IPS-18a (cell line): ENCODE data around the gene TTK.
A peak's percentile ranks its signal among the peaks of the same experiment; 100 is the strongest.

Experiments
- H3K27ac ChIP-seq: one replicate; pipeline ENCODE4 v1.5.1; 2013; ENCODE audit warnings: low read length
- H3K27me3 ChIP-seq: one replicate; pipeline ENCODE4 v1.6.1; 2013; ENCODE audit warnings: mild to moderate bottlenecking, low read length; ENCODE audit not compliant: control insufficient read depth, insufficient read depth
- H3K36me3 ChIP-seq: one replicate; pipeline ENCODE4 v1.6.1; 2013; ENCODE audit warnings: low read depth, low read length; ENCODE audit not compliant: control insufficient read depth
- H3K4me1 ChIP-seq: one replicate; pipeline ENCODE4 v1.6.1; 2013; ENCODE audit warnings: low read depth, low read length; ENCODE audit not compliant: control insufficient read depth
- H3K4me3 ChIP-seq: one replicate; pipeline ENCODE4 v1.5.1; 2013; ENCODE audit warnings: low read length
- H3K9ac ChIP-seq: one replicate; pipeline ENCODE4 v1.6.1; 2013; ENCODE audit warnings: mild to moderate bottlenecking, low read length, moderate library complexity
- H3K9me3 ChIP-seq: one replicate; pipeline ENCODE4 v1.6.1; 2013; ENCODE audit warnings: low read depth, low read length; ENCODE audit not compliant: control insufficient read depth

Gene TTK

DNA sequence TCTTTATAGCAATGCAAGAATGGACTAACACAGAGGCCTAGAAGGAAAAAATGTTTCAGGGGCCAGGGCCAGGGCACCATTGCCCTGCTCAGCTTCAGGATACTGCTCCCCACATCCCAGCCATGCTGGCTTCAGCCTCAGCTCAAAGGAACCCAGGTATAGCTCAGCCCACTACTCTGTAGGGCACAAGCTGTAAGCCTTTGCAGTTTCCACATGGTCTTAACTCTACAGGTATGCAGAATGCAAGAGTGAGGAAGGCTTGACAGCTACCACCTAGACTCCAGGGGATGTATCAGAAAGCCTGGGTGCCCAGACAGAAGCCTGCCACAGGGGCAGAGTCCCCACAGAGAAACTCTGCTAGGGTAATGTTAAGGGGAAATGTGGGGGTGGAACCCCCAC, 10.5 kb upstream of the TTK start:
- H3K27me3 ChIP-seq: no peaks in the 10 kb centered on the region
- H3K36me3 ChIP-seq: no peaks in the 10 kb centered on the region
- peaks cover 10% of the 10 kb centered on the region for H3K4me1 ChIP-seq
- H3K4me3 ChIP-seq: no peak overlapping the region
- H3K9me3 ChIP-seq: peaks cover 3% of the 10 kb centered on the region
- no peak overlapping the region for H3K27ac ChIP-seq
- H3K9ac ChIP-seq: no peak overlapping the region

DNA sequence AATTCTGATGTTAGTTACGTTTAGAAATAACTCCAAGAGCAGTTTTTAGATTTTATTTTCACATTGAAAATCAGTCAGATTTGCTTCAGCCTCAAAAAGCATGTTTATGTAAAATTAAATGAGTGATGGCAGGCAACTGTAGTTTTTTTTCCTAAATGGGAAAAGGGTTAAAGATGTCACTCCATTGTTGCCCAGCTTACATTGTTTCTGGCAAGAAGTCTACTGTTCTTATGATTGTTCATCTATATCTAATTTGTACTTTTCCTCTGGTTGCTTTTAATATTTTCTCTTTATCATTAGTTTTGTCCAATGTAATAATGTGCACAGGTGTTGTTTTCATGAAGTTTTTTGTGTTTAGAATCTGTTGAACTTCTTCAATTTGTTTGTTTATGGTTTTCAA, 6.7 kb upstream of the TTK start:
- peaks cover 3% of the 10 kb centered on the region for H3K9me3 ChIP-seq
- peaks cover 9% of the 10 kb centered on the region for H3K4me1 ChIP-seq
- H3K4me3 ChIP-seq: no peak overlapping the region
- no peak overlapping the region for H3K9ac ChIP-seq
- H3K27me3 ChIP-seq: no peaks in the 10 kb centered on the region
- no peak overlapping the region for H3K27ac ChIP-seq
- no peaks in the 10 kb centered on the region for H3K36me3 ChIP-seq

DNA sequence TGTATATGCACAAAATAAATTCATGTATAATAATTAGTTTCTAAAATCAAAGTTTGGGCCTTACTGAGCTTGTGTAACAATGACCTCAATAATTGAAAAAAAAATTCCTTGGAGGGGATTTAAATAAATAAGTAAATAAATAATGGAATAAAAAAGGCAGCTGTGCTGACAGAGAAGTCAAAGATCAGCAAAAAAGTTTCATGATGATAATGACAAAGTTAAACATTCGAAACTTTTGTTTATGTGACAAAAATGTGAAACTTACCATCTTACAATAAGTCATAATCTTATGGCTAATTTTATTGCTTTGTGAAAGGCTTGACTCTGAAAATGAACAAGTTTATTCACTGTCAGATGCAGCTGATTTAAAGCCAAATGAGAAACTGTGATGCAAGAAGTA, 3.1 kb upstream of the TTK start:
- H3K4me1 ChIP-seq: peaks cover 5% of the 10 kb centered on the region
- no peaks in the 10 kb centered on the region for H3K27me3 ChIP-seq
- no peak overlapping the region for H3K27ac ChIP-seq
- H3K36me3 ChIP-seq: peaks cover 3% of the 10 kb centered on the region
- H3K4me3 ChIP-seq: no peak overlapping the region
- peaks cover 3% of the 10 kb centered on the region for H3K9me3 ChIP-seq
- no peak overlapping the region for H3K9ac ChIP-seq

DNA sequence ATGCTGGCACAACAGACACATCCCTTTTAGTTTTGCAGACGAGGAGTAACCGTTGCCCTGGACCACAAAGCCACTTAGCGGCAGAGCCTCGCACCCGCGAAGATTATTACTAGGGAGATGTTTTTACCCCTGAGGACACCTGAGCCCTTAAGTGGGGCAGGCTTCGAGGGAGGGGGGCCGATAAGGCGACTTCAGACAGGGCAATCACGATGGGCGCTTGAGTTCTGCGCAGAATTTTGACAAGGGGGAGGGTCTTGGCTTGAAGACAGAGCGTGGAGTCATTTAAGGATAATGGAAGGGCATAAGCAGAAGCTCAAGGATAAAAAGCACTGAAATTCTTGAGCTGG, 650 bp upstream of the TTK start:
- peaks cover 18% of the 10 kb centered on the region for H3K36me3 ChIP-seq
- peaks cover 5% of the 10 kb centered on the region for H3K4me1 ChIP-seq
- no peak overlapping the region for H3K27ac ChIP-seq
- H3K27me3 ChIP-seq: no peaks in the 10 kb centered on the region
- peak overlapping the region; percentile 86 for H3K4me3 ChIP-seq
- no peaks in the 10 kb centered on the region for H3K9me3 ChIP-seq
- H3K9ac ChIP-seq: peak overlapping the region; percentile 78

DNA sequence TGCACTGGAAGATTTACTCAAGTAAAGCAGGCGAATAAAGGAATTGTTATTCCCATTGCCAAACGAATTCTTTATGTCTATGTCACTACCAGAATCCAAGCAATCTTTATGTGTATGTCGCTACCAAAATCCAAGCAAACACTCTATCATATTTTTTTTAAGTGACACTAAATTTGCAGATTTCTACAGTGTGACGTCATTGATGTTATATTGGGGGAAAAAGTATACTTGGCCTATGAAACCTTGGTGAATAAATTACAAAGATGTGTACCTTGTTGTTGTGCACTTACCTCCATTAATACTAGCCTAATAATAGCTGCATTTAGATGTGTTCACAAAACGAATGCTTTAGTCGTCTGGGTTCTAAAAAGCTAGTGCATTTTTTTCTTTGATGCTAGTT, 957 bp downstream of the TTK start:
- Histone ChIP-seq H3K4me1 (peaks cover 5% of the 10 kb centered on the region), H3K9ac (peak overlapping the region; percentile 78), H3K36me3 (peaks cover 32% of the 10 kb centered on the region), H3K9me3 (no peaks in the 10 kb centered on the region), H3K27ac (no peak overlapping the region), H3K4me3 (peak overlapping the region; percentile 86), H3K27me3 (no peaks in the 10 kb centered on the region)

DNA sequence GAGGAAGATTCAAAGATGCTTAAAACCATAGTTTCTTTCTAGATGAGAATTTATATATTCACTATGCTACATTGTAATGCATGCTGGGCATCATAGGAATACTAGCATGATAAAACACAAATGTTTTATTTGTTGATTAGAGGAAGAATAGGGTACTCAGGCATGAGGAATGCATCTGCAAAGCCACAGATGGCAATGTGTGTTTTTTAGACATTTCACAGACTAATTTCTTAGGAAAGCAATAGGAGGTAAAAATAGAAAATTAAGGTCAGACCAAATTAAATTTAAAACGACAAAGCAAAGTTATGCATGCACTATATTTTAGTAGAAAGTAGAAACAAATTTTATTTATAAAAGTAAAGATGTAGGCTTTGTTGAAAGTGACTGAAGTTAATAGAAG, 2.1 kb downstream of the TTK start:
- Histone ChIP-seq H3K27me3 (no peaks in the 10 kb centered on the region), H3K36me3 (peaks cover 44% of the 10 kb centered on the region), H3K4me3 (no peak overlapping the region), H3K9ac (no peak overlapping the region), H3K27ac (no peak overlapping the region), H3K4me1 (peaks cover 5% of the 10 kb centered on the region), H3K9me3 (no peaks in the 10 kb centered on the region)

DNA sequence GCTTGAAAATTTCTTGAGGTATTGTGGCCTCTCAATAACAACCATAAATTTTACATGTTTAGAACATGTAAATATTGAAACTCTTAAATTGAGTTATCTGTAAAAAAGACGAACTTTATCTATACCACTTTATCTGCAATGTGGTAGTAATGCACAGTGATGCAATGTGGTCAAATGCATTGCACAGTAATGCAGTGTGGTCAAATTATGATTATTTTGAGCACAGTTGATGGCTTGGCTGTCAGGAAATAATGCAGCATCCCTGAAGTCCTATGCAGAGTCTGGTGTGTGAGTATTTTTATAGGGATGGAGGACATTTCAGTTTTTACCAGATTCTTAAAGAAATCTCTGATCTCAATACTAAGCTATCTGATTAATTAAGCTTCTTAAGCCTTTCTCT, 5.1 kb downstream of the TTK start:
- H3K27me3 ChIP-seq: no peaks in the 10 kb centered on the region
- H3K9ac ChIP-seq: no peak overlapping the region
- no peaks in the 10 kb centered on the region for H3K9me3 ChIP-seq
- no peak overlapping the region for H3K4me3 ChIP-seq
- no peaks in the 10 kb centered on the region for H3K4me1 ChIP-seq
- no peak overlapping the region for H3K27ac ChIP-seq
- peaks cover 71% of the 10 kb centered on the region for H3K36me3 ChIP-seq

DNA sequence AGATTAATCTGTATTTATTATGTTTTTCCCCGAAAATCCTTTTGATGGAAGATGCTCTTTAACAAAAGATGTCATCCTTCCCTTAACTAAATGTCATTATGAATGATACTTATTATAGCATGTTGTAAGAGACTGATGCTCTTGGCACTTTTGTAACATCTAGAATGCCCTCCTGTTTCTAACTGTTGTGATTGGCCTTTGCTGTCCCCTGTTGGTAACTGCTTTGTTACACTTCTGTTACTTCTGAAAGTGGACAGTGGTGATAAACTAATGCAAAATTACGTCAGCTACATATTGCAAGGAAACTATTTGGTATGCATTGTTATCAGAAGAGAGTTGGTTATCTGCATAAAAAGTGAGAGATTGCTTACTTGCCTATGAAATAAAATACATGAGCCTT, 5.8 kb downstream of the TTK start:
- Histone ChIP-seq H3K4me3 (no peak overlapping the region), H3K36me3 (peaks cover 78% of the 10 kb centered on the region), H3K27ac (no peak overlapping the region), H3K9me3 (no peaks in the 10 kb centered on the region), H3K27me3 (no peaks in the 10 kb centered on the region), H3K4me1 (no peaks in the 10 kb centered on the region), H3K9ac (no peak overlapping the region)

DNA sequence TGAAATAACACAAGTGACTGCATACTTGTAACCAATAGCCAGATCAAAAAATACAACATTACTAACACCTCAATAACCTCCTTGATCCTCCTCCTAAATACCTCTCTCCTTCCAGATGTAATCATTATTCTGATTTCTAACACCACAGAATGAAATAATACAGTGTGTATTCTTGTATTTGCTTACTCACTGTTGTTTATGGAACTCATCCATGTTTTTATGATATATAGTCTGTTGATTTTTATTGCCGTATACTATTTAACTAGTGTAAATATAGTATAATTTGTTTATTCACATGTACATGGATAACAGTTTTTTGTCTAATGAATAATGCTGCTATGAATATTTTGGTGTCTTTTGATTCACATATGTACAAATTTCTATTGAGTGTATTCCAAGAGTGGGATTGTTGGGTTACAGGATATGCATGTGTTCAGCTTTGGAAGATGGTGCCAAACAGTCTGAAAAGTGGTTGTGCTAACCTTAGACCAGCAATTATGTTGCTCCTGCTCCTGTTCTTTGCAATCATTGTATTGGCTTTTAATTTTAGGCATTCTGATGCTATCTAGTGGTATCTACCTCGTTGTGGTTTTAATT, 11.5 kb downstream of the TTK start:
- Histone ChIP-seq H3K9me3 (no peaks in the 10 kb centered on the region), H3K36me3 (peaks cover 76% of the 10 kb centered on the region), H3K4me3 (no peak overlapping the region), H3K27ac (no peak overlapping the region), H3K9ac (no peak overlapping the region), H3K27me3 (no peaks in the 10 kb centered on the region), H3K4me1 (no peaks in the 10 kb centered on the region)

DNA sequence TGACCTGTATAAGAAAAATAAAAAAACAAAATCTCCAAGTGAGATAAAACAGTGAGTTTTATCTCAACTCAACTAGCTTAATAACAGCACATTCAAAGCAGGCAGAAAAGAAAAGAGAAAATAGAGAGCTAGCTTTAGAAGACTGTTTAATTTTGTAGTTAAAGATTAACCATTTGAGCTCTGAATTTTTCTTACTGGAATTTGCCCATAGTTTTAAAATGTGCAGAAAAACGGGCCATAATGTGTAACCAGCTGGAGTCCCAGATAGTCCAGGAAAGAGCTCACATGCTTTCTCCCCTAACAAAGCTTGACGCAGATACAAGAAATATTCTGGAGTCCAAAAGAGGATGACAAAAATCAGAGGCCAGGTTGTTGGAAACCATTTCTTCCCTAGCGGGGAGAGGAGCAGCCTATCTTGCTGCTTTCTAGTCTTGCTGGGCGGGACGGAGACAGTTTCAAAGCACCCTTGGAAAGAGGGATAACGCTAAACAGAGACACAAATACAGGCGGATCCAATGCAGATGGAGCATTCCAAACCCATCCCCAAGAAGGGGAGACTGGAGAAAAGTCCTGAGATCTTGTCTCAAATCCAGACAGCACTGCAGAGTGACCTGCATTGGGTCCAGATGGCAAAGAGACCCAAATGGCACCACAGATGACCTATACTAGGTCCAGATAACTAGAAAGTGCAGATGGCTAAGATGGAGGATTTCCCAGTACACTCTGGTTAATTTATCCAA, 16.1 kb downstream of the TTK start:
- H3K27me3 ChIP-seq: no peaks in the 10 kb centered on the region
- no peak overlapping the region for H3K9ac ChIP-seq
- no peak overlapping the region for H3K4me3 ChIP-seq
- peaks cover 63% of the 10 kb centered on the region for H3K36me3 ChIP-seq
- no peak overlapping the region for H3K27ac ChIP-seq
- H3K9me3 ChIP-seq: no peaks in the 10 kb centered on the region
- H3K4me1 ChIP-seq: no peaks in the 10 kb centered on the region

DNA sequence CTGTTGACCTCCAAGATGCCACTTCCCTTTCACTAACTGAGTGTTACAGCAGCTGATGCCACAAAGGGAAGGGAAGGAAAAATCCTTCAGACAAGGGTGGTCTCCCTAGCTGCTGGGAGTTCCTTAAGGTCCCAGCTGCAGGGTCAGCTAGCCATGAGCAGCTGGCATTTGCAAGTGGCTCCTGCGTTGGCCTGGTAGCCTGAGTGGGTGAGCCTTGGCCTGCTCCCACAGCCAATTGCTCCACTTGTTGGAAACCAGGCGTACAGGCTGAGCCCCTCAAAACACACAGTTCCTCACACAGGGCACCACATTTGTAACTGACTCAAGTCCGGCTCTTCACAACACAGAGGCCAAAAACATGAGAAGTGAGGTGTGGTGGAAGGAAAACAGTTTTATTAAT, 16.7 kb downstream of the TTK start:
- no peaks in the 10 kb centered on the region for H3K27me3 ChIP-seq
- H3K9ac ChIP-seq: no peak overlapping the region
- H3K4me3 ChIP-seq: no peak overlapping the region
- H3K4me1 ChIP-seq: no peaks in the 10 kb centered on the region
- H3K27ac ChIP-seq: no peak overlapping the region
- no peaks in the 10 kb centered on the region for H3K9me3 ChIP-seq
- H3K36me3 ChIP-seq: peaks cover 62% of the 10 kb centered on the region

DNA sequence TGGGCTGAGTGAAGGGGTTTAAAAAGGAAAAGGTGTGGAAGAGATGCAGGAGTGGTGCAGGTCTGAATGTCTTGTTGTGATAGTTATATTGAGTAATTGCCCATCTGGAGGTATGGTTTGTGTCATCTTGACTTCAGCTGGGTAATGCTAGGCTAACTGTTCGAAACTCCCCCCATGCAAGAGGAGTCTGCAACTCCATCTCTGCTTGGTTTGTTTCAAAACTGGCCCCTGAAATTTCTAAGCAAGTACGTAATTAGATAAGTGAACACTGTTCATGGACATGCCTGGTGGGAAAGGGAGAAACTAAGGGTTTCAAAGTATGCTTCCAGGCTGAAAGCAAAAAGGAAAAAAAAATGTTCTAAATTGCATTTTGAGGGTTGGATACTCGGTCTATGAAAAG, 17.1 kb downstream of the TTK start:
- H3K4me1 ChIP-seq: no peaks in the 10 kb centered on the region
- H3K27me3 ChIP-seq: no peaks in the 10 kb centered on the region
- H3K36me3 ChIP-seq: peaks cover 62% of the 10 kb centered on the region
- H3K9me3 ChIP-seq: no peaks in the 10 kb centered on the region
- no peak overlapping the region for H3K27ac ChIP-seq
- H3K4me3 ChIP-seq: no peak overlapping the region
- no peak overlapping the region for H3K9ac ChIP-seq
